Vagina (tissue), 2 donors: ENCODE measurements around the gene SRA1.

Experiments used
- POLR2A ChIP-seq, 2 donors: fragments of 450-650 bp; IDR thresholded peaks; one replicate each; pipeline ENCODE4 v1.6.1; 2017; ENCODE audit warnings: antibody characterized with exemption in 2 of 2, mild to moderate bottlenecking in 2 of 2, moderate library complexity in 2 of 2
- TF ChIP-seq, protein P1 (sequence below), 3 experiments: fragments of 450-650 bp in 2 of 3; fragments of 200-600 bp in 1 of 3; sonication (generic) in 1 of 3; IDR thresholded peaks; one replicate each; pipeline ENCODE4 v1.5.1; 2017 to 2019; ENCODE audit warnings: antibody characterized with exemption in 3 of 3, mild to moderate bottlenecking in 2 of 3, moderate library complexity in 2 of 3

DNA sequence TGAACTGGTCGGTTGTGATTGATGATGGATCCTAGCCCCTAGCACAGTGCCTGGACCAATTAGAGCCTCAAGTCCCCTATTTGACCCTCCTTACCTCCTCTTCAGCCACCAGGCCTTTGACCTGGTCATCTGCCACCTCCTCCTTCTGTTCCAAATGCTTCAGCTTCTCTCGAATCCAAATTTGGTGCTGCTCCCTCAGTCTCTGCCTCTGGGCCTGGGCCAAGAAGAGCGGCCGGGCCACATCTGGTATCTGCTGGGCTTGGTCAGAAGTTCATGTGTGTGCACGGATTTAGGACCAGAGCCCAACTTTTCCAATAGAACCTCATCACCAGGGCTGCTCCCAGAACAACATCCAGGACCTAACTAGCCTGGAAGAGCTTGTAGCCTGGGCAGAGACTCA lies 13.8 kb upstream of the SRA1 start:
- TF ChIP-seq, protein P1, sequence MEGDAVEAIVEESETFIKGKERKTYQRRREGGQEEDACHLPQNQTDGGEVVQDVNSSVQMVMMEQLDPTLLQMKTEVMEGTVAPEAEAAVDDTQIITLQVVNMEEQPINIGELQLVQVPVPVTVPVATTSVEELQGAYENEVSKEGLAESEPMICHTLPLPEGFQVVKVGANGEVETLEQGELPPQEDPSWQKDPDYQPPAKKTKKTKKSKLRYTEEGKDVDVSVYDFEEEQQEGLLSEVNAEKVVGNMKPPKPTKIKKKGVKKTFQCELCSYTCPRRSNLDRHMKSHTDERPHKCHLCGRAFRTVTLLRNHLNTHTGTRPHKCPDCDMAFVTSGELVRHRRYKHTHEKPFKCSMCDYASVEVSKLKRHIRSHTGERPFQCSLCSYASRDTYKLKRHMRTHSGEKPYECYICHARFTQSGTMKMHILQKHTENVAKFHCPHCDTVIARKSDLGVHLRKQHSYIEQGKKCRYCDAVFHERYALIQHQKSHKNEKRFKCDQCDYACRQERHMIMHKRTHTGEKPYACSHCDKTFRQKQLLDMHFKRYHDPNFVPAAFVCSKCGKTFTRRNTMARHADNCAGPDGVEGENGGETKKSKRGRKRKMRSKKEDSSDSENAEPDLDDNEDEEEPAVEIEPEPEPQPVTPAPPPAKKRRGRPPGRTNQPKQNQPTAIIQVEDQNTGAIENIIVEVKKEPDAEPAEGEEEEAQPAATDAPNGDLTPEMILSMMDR (IDR thresholded peaks at IDR 0.05): no peak
- no peak for TF ChIP-seq POLR2A (IDR thresholded peaks at IDR 0.05)
